Liver (tissue), 9 donors: ENCODE measurements around the gene PTPRN2. TPM values are rescaled to one million over a fixed set of nuclear protein-coding genes. Genes with fewer than 3 reads are reported as not detected.

Source experiments
- DNase-seq: peaks from one replicate; pipeline ENCODE4 v3.0.0-alpha.2; 2017; ENCODE audit warnings: low spot score
- H3K27ac ChIP-seq, 2 donors: one replicate each; pipeline ENCODE4 v1.7.0; 2013; ENCODE audit warnings: inconsistent platforms in 2 of 2, low read length in 2 of 2, control low read depth in 1 of 2, low read depth in 1 of 2, mild to moderate bottlenecking in 1 of 2
- H3K27me3 ChIP-seq, 4 donors: one replicate each; pipeline versions ENCODE4 v1.6.1 to v1.7.0; 2013; ENCODE audit warnings: low read length in 3 of 4, inconsistent platforms in 1 of 4, mild to moderate bottlenecking in 1 of 4, moderate library complexity in 1 of 4; ENCODE audit not compliant: control insufficient read depth in 4 of 4, insufficient read depth in 4 of 4
- H3K36me3 ChIP-seq, 4 donors: one replicate each; pipeline versions ENCODE4 v1.6.1 to v1.7.0; 2013; ENCODE audit warnings: low read length in 3 of 4, mild to moderate bottlenecking in 3 of 4, low read depth in 1 of 4, moderate library complexity in 1 of 4; ENCODE audit not compliant: control insufficient read depth in 4 of 4, insufficient read depth in 3 of 4
- H3K4me1 ChIP-seq, 4 donors: one replicate each; pipeline versions ENCODE4 v1.6.1 to v1.7.0; 2013; ENCODE audit warnings: low read length in 3 of 4, mild to moderate bottlenecking in 3 of 4, moderate library complexity in 1 of 4; ENCODE audit not compliant: control insufficient read depth in 4 of 4, insufficient read depth in 4 of 4
- H3K4me3 ChIP-seq, 3 donors: one replicate each; pipeline versions ENCODE4 v1.6.1 to v1.7.0; 2013; ENCODE audit warnings: low read length in 3 of 3, control low read depth in 1 of 3, low read depth in 1 of 3, mild to moderate bottlenecking in 1 of 3
- H3K9ac ChIP-seq, 2 donors: one replicate each; pipeline ENCODE4 v1.7.0; 2013; ENCODE audit warnings: low read length in 2 of 2, mild to moderate bottlenecking in 2 of 2, moderate library complexity in 2 of 2, control low read depth in 1 of 2, low read depth in 1 of 2
- H3K9me3 ChIP-seq, 4 donors: one replicate each; pipeline versions ENCODE4 v1.6.1 to v1.7.0; 2013; ENCODE audit warnings: low read length in 3 of 4; ENCODE audit not compliant: control insufficient read depth in 4 of 4
- ATF3 ChIP-seq: IDR thresholded peaks from 2 replicates; pipeline ENCODE4 v1.6.1; 2016; ENCODE audit warnings: antibody characterized with exemption
- CTCF ChIP-seq: fragments of 150-350 bp; IDR thresholded peaks from 2 replicates; pipeline ENCODE4 v1.5.1; 2017; ENCODE audit warnings: improper control_type of control experiment, low read depth, low read length; ENCODE audit not compliant: missing input control
- EGR1 ChIP-seq, 2 donors: IDR thresholded peaks; 2 replicates each; pipeline ENCODE4 v1.6.1; 2016 to 2018; ENCODE audit warnings: antibody characterized with exemption in 2 of 2, low read depth in 2 of 2
- FOXA1 ChIP-seq: IDR thresholded peaks from 2 replicates; pipeline ENCODE4 v1.6.1; 2016; ENCODE audit warnings: antibody characterized with exemption
- FOXA2 ChIP-seq: IDR thresholded peaks from 2 replicates; pipeline ENCODE4 v1.6.1; 2016; ENCODE audit warnings: antibody characterized with exemption
- GABPA ChIP-seq, 2 donors: IDR thresholded peaks in 1 of 2; conservative IDR thresholded peaks in 1 of 2; 2 replicates each; pipeline ENCODE4 v1.6.1; 2016; ENCODE audit warnings: antibody characterized with exemption in 2 of 2, mild to moderate bottlenecking in 1 of 2, moderate library complexity in 1 of 2
- HNF4A ChIP-seq, 2 donors: conservative IDR thresholded peaks; 2 replicates each; pipeline ENCODE4 v1.6.1; 2016; ENCODE audit warnings: antibody characterized with exemption in 2 of 2, mild to moderate bottlenecking in 2 of 2
- HNF4G ChIP-seq: IDR thresholded peaks from 2 replicates; pipeline ENCODE4 v1.6.1; 2016; ENCODE audit warnings: antibody characterized with exemption
- JUND ChIP-seq, 2 donors: IDR thresholded peaks; 2 replicates each; pipeline ENCODE4 v1.6.1; 2016; ENCODE audit warnings: antibody characterized with exemption in 2 of 2
- MAX ChIP-seq: IDR thresholded peaks from 2 replicates; pipeline ENCODE4 v1.6.1; 2016; ENCODE audit warnings: antibody characterized with exemption
- NR2F2 ChIP-seq: IDR thresholded peaks from 2 replicates; pipeline ENCODE4 v1.6.1; 2016; ENCODE audit warnings: antibody characterized with exemption
- RAD21 ChIP-seq, 2 donors: IDR thresholded peaks; 2 replicates each; pipeline ENCODE4 v1.6.1; 2016; ENCODE audit warnings: antibody characterized with exemption in 2 of 2, mild to moderate bottlenecking in 2 of 2
- REST ChIP-seq: IDR thresholded peaks from 2 replicates; pipeline ENCODE4 v1.6.1; 2016; ENCODE audit warnings: antibody characterized with exemption, mild to moderate bottlenecking
- RXRA ChIP-seq, 2 donors: IDR thresholded peaks; 2 replicates each; pipeline ENCODE4 v1.6.1; 2017 to 2018; ENCODE audit warnings: antibody characterized with exemption in 2 of 2, mild to moderate bottlenecking in 1 of 2
- SP1 ChIP-seq: IDR thresholded peaks from 2 replicates; pipeline ENCODE4 v1.6.1; 2018; ENCODE audit warnings: antibody characterized with exemption, mild to moderate bottlenecking
- TAF1 ChIP-seq: conservative IDR thresholded peaks from 2 replicates; pipeline ENCODE4 v1.6.1; 2016; ENCODE audit warnings: antibody characterized with exemption, mild to moderate bottlenecking
- YY1 ChIP-seq: IDR thresholded peaks from 2 replicates; pipeline ENCODE4 v1.6.1; 2016; ENCODE audit warnings: antibody characterized with exemption, mild to moderate bottlenecking
- ZBTB33 ChIP-seq: IDR thresholded peaks from 2 replicates; pipeline ENCODE4 v1.6.1; 2016; ENCODE audit warnings: antibody characterized with exemption
- WGBS: extraction: QIAGEN DNeasy Blood & Tissue Kit; methylation state at CpG from one replicate; pipeline ENCODE4 v1.1.7; 2013; 5-methylcytosine and 5-hydroxymethylcytosine counted together
- polyA plus RNA-seq, 2 donors: library from polyadenylated mRNA; stranded (reverse) in 1 of 2; unstranded in 1 of 2; fragments of 200-250 nt in 1 of 2; fragments of >200 nt in 1 of 2; fragmentation: Nextera tagmentation in 1 of 2; extraction: Ambion mirVana in 1 of 2; gene quantifications; one replicate each; pipeline versions ENCODE4 v1.2.1 to v1.2.3, GENCODE V29; 2013 to 2015
- total RNA-seq, 2 donors: library from RNA; depleted of rRNA; stranded (reverse); fragments of >200 nt; gene quantifications; one replicate each; pipeline ENCODE4 v1.2.3, GENCODE V29; 2014
- donor health status: healthy.
- donor health status: healthy.
- donor health status: healthy.
- donor health status: healthy.
- donor health status: healthy.

PTPRN2 gene
- total and polyA plus RNA-seq, 4 donors, result 0.75 to 1.9 (median 1.1) TPM

- TF ChIP-seq FOXA1 (no peak), YY1 (no peak), REST (no peak), EGR1 (IDR thresholded peaks at IDR 0.05; ENCODE audit: low read depth in 2 of 2) (no peak), JUND (IDR thresholded peaks at IDR 0.05) (no peak), SP1 (no peak), MAX (no peak), HNF4G (no peak), ZBTB33 (no peak), TAF1 (no peak), GABPA (IDR thresholded peaks at IDR 0.05 in 1 of 2, conservative IDR thresholded peaks at IDR 0.05 in 1 of 2) (no peak), NR2F2 (no peak), ATF3 (no peak), CTCF (no peak), FOXA2 (no peak), RXRA (IDR thresholded peaks at IDR 0.05) (no peak), HNF4A (conservative IDR thresholded peaks at IDR 0.05) (no peak), RAD21 (IDR thresholded peaks at IDR 0.05) (no peak)
- WGBS, result 74% methylated on average over 11 of the region's 11 CpGs
- no peak for DNase-seq
- H3K9me3 ChIP-seq, result no peaks in the 10 kb centered on the region
- no peak overlapping the region for H3K27ac ChIP-seq
- H3K9ac ChIP-seq, result no peak overlapping the region
- H3K4me1 ChIP-seq, result no peaks in the 10 kb centered on the region
- H3K4me3 ChIP-seq, result no peak overlapping the region
- peaks cover 0 to 8% (median 2%) of the 10 kb centered on the region in 4 donors for H3K27me3 ChIP-seq
- H3K36me3 ChIP-seq, result no peaks in the 10 kb centered on the region
Observed at GRCh38 chr7:157589680-157590079, 997.9 kb downstream of the PTPRN2 start.
